K562 (cell line): ENCODE results near the gene ADARB2. TPM values are rescaled to one million over a fixed set of nuclear protein-coding genes. Genes with fewer than 3 reads are reported as not detected.

ENCODE experiments used
- ATAC-seq: fragments of 200-7000 bp; cut with Tn5 transposase; 3 replicates; pipeline ENCODE4 v1.9.1; 2020; ENCODE audit warnings: moderate library complexity
- BruUV-seq: library from RNA; stranded (reverse); fragments of 400-500 nt; replicated peaks from 2 replicates; lab custom pipeline; 2021; lab: Mats Ljungman, UMichigan
- CTCF ChIA-PET: fragments of 300-600 bp; formaldehyde crosslinking; extraction: SDS; loops from one replicate; lab custom pipeline; 2021; ENCODE audit warnings: low intra/inter-chr PET ratio; lab: Yijun Ruan, JAX
- POLR2A ChIA-PET: fragments of 300-600, 350-650 bp; sonication (Branson Sonifier 250); formaldehyde crosslinking; extraction: SDS; loops from one replicate; lab custom pipeline; 2021; ENCODE audit warnings: antibody characterized with exemption, inconsistent platforms; lab: Yijun Ruan, JAX
- DNase-seq, 4 experiments: peaks; one replicate each; pipeline versions ENCODE4 v3.0.0 to v3.0.0-alpha.2; 2011 to 2018; ENCODE audit warnings: low spot score in 3 of 4, mixed read lengths in 3 of 4; ENCODE audit errors: extremely low read depth in 1 of 4
- FAIRE-seq: peaks from 2 replicates; lab custom pipeline; 2011; peaks lifted over from hg19 to GRCh38; lab: Jason Lieb, UNC
- H2AFZ ChIP-seq: 2 replicates; pipeline ENCODE4 v1.6.0; 2011; ENCODE audit warnings: low read depth, low read length, control low read depth, inconsistent platforms
- H3K27ac ChIP-seq: fragments of 200-600 bp; 3 replicates; pipeline ENCODE4 v1.8.0; 2011; ENCODE audit warnings: low read depth, mild to moderate bottlenecking, control low read depth, inconsistent platforms, low read length, moderate library complexity, mixed read lengths; ENCODE audit errors: extremely low read depth
- H3K27me3 ChIP-seq, 2 experiments: fragments of 300-600 bp in 1 of 2; 2 replicates in 1 of 2; 3 replicates in 1 of 2; pipeline versions ENCODE4 v1.6.0 to v1.8.0; 2011; ENCODE audit warnings: inconsistent platforms in 2 of 2, low read length in 2 of 2, mild to moderate bottlenecking in 1 of 2, mixed read lengths in 1 of 2, moderate library complexity in 1 of 2; ENCODE audit not compliant: control insufficient read depth in 2 of 2, insufficient read depth in 2 of 2
- H3K36me3 ChIP-seq: fragments of 300-600 bp; 3 replicates; pipeline ENCODE4 v1.8.0; 2011; ENCODE audit warnings: mild to moderate bottlenecking, low read length, inconsistent platforms; ENCODE audit not compliant: control insufficient read depth, insufficient read depth
- H3K4me1 ChIP-seq, 2 experiments: fragments of 200-600 bp in 1 of 2; replicated peaks in 1 of 2; 2 replicates in 1 of 2; 3 replicates in 1 of 2; pipeline versions ENCODE4 v1.5.1 to v1.8.0; 2011; ENCODE audit warnings: inconsistent platforms in 2 of 2, low read length in 2 of 2, mild to moderate bottlenecking in 1 of 2, mixed read lengths in 1 of 2, moderate library complexity in 1 of 2; ENCODE audit not compliant: control insufficient read depth in 2 of 2, insufficient read depth in 2 of 2
- H3K4me2 ChIP-seq: 2 replicates; pipeline ENCODE4 v1.6.1; 2011; ENCODE audit warnings: low read length, control low read depth, inconsistent platforms, mixed read lengths; ENCODE audit not compliant: insufficient read depth
- H3K4me3 ChIP-seq: fragments of 200-600 bp; sonication (generic), shearing (Covaris generic); 2 replicates; pipeline ENCODE4 v1.5.1; 2016; ENCODE audit warnings: control low read depth, inconsistent platforms
- H3K79me2 ChIP-seq: fragments of 200-600 bp; 3 replicates; pipeline ENCODE4 v1.8.0; 2011; ENCODE audit warnings: low read length, inconsistent platforms; ENCODE audit not compliant: control insufficient read depth, insufficient read depth
- H3K9ac ChIP-seq, 2 experiments: 2 replicates each; pipeline versions ENCODE4 v1.6.0 to v1.6.1; 2011; ENCODE audit warnings: low read depth in 2 of 2, low read length in 2 of 2, control low read depth in 1 of 2, inconsistent platforms in 1 of 2, mild to moderate bottlenecking in 1 of 2, mixed read lengths in 1 of 2; ENCODE audit not compliant: insufficient read depth in 1 of 2
- H3K9me1 ChIP-seq: one replicate; pipeline ENCODE4 v1.6.0; 2011; ENCODE audit warnings: inconsistent platforms, mild to moderate bottlenecking, low read length, moderate library complexity; ENCODE audit not compliant: control insufficient read depth, insufficient read depth
- H3K9me3 ChIP-seq: replicated peaks from 2 replicates; pipeline ENCODE4 v1.5.1; 2011; ENCODE audit warnings: low read depth, low read length, inconsistent platforms; ENCODE audit not compliant: control insufficient read depth, insufficient read depth
- H4K20me1 ChIP-seq: replicated peaks from 2 replicates; pipeline ENCODE4 v1.6.1; 2011; ENCODE audit warnings: low read length, inconsistent platforms, mixed read lengths; ENCODE audit not compliant: control insufficient read depth, insufficient read depth
- BCL6 ChIP-seq: fragments of 250-450 bp; sonication (Bioruptor Pico); IDR thresholded peaks from 2 replicates; pipeline ENCODE4 v1.4.0; 2020
- FOS ChIP-seq: IDR thresholded peaks from 3 replicates; pipeline ENCODE4 v1.6.1; 2011; ENCODE audit not compliant: insufficient read length; ENCODE audit errors: extremely low read depth
- KAT8 ChIP-seq: fragments of 450-650 bp; IDR thresholded peaks from 2 replicates; pipeline ENCODE4 v1.6.1; 2016; ENCODE audit warnings: low read depth, mild to moderate bottlenecking
- NCOA2 ChIP-seq, 2 experiments: fragments of 450-650 bp; IDR thresholded peaks; 2 replicates each; pipeline ENCODE4 v1.6.1; 2018; ENCODE audit warnings: mild to moderate bottlenecking in 2 of 2, moderate library complexity in 1 of 2; ENCODE audit not compliant: partially characterized antibody in 2 of 2
- SIRT6 ChIP-seq: IDR thresholded peaks from one replicate; pipeline ENCODE4 v1.6.1; 2012; ENCODE audit warnings: low read depth, mild to moderate bottlenecking, control low read depth, inconsistent platforms, low read length, moderate library complexity
- SMAD2 ChIP-seq: fragments of 150-350 bp; IDR thresholded peaks from 2 replicates; pipeline ENCODE4 v1.6.1; 2014; ENCODE audit warnings: low read depth, mild to moderate bottlenecking, low read length
- YBX1 ChIP-seq: fragments of 450-650 bp; IDR thresholded peaks from 2 replicates; pipeline ENCODE4 v1.7.1; 2016; ENCODE audit warnings: mild to moderate bottlenecking
- ZNF592 ChIP-seq: fragments of 450-650 bp; IDR thresholded peaks from 2 replicates; pipeline ENCODE4 v1.6.1; 2017; ENCODE audit warnings: antibody characterized with exemption, mild to moderate bottlenecking
- ZNF639 ChIP-seq, 2 experiments: fragments of 200-800 bp in 1 of 2; sonication (Bioruptor generic) in 1 of 2; sonication (generic) in 1 of 2; formaldehyde crosslinking in 1 of 2; IDR thresholded peaks in 1 of 2; conservative IDR thresholded peaks in 1 of 2; 2 replicates each; pipeline versions ENCODE4 v1.5.0 to v1.6.1; 2016 to 2020; ENCODE audit warnings: missing compliant biosample characterization in 1 of 2, missing genetic modification characterization in 1 of 2, missing genetic modification reagents in 1 of 2
- ZNF778 ChIP-seq: fragments of 450-650 bp; formaldehyde crosslinking; IDR thresholded peaks from 2 replicates; pipeline ENCODE4 v1.4.0; 2020; ENCODE audit warnings: mild to moderate bottlenecking, moderate library complexity
- WGBS: fragments of 100-300 bp; shearing (Covaris generic); methylation state at CpG from one replicate; pipeline ENCODE4 v1.1.6; 2016; ENCODE audit warnings: low coverage, mixed read lengths; ENCODE audit not compliant: insufficient coverage; ENCODE audit errors: missing lambda C conversion rate; 5-methylcytosine and 5-hydroxymethylcytosine counted together
- in situ Hi-C: fragments of 300-500 bp; cut with MboI; formaldehyde crosslinking; loops from 4 replicates; pipeline ENCODE4 v1.15.0; 2018; ENCODE audit warnings: inconsistent platforms, mixed read lengths
- intact Hi-C: fragments of 100-400 bp; cut with micrococcal nuclease; formaldehyde crosslinking; loops from 2 replicates; pipeline ENCODE4 v1.14.2; 2022
- polyA plus RNA-seq, 8 experiments: library from polyadenylated mRNA; depleted of rRNA in 4 of 8; stranded (reverse) in 5 of 8; unstranded in 3 of 8; fragments of >200 nt; fragmentation: Nextera tagmentation in 2 of 8; fragmentation: Illumina TruSeq in 1 of 8; extraction: Ambion mirVana in 2 of 8; extraction: Trizol in 1 of 8; gene quantifications; 2 replicates each; pipeline versions ENCODE4 v1.2.1 to v1.2.3, GENCODE V29; 2011 to 2014; ENCODE audit warnings: inconsistent platforms in 1 of 8, missing spikeins in 1 of 8
- total RNA-seq, 7 experiments: library from RNA; depleted of rRNA in 6 of 7; stranded (reverse); fragments of >200 nt in 6 of 7; fragmentation: Illumina TruSeq in 2 of 7; extraction: Trizol in 2 of 7; gene quantifications; 2 replicates each; pipeline versions ENCODE4 v1.2.1 to v1.2.3, GENCODE V29; 2011 to 2021; ENCODE audit warnings: low replicate concordance in 1 of 7

The ADARB2 gene
- total and polyA plus RNA-seq, 9 of the 15 experiments (the other 6 are each of a cell fraction or from before 2014, with no cell fraction given) = not detected

GRCh38 chr10:1464881-1465417 lies 272.4 kb downstream of the ADARB2 start:
- no peaks in the 10 kb centered on the region for H3K9me3 ChIP-seq
- H3K4me3 ChIP-seq = no peak overlapping the region
- peaks cover 27 to 63% of the 10 kb centered on the region in 2 experiments for H3K27me3 ChIP-seq
- H3K4me2 ChIP-seq = no peak overlapping the region
- H3K9me1 ChIP-seq = no peaks in the 10 kb centered on the region
- under 1% methylated on average over 17 of the region's 17 CpGs for WGBS
- H3K79me2 ChIP-seq = no peaks in the 10 kb centered on the region
- H3K9ac ChIP-seq = no peak overlapping the region
- CTCF ChIA-PET = no interaction called here
- no peaks in the 10 kb centered on the region for H3K36me3 ChIP-seq
- no TSS peak for BruUV-seq
- POLR2A ChIA-PET = no interaction called here
- ATAC-seq (no peak), FAIRE-seq (no peak), DNase-seq (no peak)
- intact Hi-C loops (no loop called here), in situ Hi-C loops (no loop called here)
- no peak overlapping the region for H2AFZ ChIP-seq
- no peak overlapping the region for H3K27ac ChIP-seq
- peaks cover 6% of the 10 kb centered on the region; the same call in 1 of the 2 replicates for H4K20me1 ChIP-seq
- no peaks in the 10 kb centered on the region for H3K4me1 ChIP-seq
- TF ChIP-seq BCL6 (CRISPR knock-in tag) (no peak), SMAD2 (no peak), ZNF592 (no peak), ZNF778 (CRISPR knock-in tag) (no peak), YBX1 (no peak), SIRT6 (no peak), KAT8 (no peak), FOS (no peak), NCOA2 (IDR thresholded peaks at IDR 0.05; ENCODE audit: partially characterized antibody in 2 of 2) (no peak), ZNF639 (CRISPR knock-in tag; conservative IDR thresholded peaks at IDR 0.05 in 1 of 2, IDR thresholded peaks at IDR 0.05 in 1 of 2) (no peak)
